ENCODE data around the gene LGALS3BP.

The LGALS3BP gene

DNA sequence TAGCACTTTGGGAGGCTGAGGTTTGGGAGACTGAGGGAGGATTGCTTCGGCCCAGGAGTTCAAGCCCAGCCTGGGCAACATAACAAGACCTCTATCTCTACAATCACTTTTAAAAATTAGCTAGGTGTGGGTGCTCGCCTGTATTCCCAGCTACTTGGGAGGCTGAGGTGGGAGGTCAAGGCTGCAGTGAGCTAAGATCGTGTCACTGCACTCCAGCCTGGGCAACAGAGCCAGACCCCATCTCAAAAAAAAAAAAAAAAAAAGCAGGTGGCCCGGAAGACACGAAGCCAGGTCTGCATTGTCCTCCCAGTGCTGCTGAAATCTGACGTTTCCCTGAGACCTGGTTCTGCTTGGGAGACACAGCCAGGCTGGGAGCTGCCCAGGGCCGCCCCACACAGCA is 35.7 kb downstream of the LGALS3BP start:
- DNase-seq (ENCODE audit: low read depth) = no peak
- TF ChIP-seq, protein P1, sequence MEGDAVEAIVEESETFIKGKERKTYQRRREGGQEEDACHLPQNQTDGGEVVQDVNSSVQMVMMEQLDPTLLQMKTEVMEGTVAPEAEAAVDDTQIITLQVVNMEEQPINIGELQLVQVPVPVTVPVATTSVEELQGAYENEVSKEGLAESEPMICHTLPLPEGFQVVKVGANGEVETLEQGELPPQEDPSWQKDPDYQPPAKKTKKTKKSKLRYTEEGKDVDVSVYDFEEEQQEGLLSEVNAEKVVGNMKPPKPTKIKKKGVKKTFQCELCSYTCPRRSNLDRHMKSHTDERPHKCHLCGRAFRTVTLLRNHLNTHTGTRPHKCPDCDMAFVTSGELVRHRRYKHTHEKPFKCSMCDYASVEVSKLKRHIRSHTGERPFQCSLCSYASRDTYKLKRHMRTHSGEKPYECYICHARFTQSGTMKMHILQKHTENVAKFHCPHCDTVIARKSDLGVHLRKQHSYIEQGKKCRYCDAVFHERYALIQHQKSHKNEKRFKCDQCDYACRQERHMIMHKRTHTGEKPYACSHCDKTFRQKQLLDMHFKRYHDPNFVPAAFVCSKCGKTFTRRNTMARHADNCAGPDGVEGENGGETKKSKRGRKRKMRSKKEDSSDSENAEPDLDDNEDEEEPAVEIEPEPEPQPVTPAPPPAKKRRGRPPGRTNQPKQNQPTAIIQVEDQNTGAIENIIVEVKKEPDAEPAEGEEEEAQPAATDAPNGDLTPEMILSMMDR (IDR thresholded peaks at IDR 0.05; ENCODE audit: control insufficient read depth, extremely low read depth, insufficient read depth) = no peak

DNA sequence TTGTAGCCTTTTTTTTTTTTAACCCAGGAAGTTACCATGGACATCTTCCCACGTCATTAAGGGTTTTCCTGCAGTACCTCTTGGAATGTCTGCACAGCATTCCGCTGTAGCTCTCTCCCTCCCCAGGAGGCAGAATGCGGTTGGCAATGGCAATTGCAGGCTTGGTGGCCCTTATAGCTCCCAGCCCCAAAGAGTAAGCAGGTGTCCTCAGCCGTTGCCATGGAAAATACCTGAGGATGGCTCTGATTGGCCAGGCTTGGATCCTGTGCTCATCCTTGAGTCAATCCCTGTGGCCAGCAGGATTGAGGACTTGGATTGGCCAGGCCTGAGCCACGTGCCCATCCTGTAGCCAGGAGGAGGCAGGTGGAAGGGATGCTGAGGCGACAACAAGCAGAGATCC is 39.0 kb downstream of the LGALS3BP start:
- no peak overlapping the region for H3K4me3 ChIP-seq (ENCODE audit: low read depth, low read length)
- TF ChIP-seq, protein P1 (IDR thresholded peaks at IDR 0.05; ENCODE audit: control insufficient read depth, extremely low read depth, insufficient read depth) = no peak
- no peak for DNase-seq (ENCODE audit: low read depth)

More for the DNA sequence above, 35.7 kb downstream of the LGALS3BP start:
- no peak overlapping the region for H3K4me3 ChIP-seq (ENCODE audit: low read depth, low read length)

DNA sequence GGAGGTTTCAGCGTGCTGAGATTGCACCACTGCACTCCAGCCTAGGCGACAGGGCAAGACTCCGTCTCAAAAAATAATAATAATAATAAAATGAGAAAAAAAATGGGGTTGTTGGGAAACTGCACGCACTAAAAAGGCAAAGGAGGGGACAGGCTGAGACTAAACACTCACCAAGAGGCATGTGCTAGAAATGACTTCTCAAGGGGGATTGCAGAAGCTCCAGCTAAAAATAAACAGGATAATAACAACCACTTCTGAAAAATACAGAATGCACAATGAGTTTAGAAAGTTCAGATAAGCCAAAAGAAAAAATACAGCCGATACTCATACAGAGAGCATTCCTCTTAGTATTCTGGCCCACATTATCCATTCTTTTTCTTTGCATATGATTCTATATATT is 39.5 kb downstream of the LGALS3BP start:
- no peak overlapping the region for H3K4me3 ChIP-seq (ENCODE audit: low read depth, low read length)
- DNase-seq (ENCODE audit: low read depth) = no peak
- TF ChIP-seq, protein P1 (IDR thresholded peaks at IDR 0.05; ENCODE audit: control insufficient read depth, extremely low read depth, insufficient read depth) = no peak

DNA sequence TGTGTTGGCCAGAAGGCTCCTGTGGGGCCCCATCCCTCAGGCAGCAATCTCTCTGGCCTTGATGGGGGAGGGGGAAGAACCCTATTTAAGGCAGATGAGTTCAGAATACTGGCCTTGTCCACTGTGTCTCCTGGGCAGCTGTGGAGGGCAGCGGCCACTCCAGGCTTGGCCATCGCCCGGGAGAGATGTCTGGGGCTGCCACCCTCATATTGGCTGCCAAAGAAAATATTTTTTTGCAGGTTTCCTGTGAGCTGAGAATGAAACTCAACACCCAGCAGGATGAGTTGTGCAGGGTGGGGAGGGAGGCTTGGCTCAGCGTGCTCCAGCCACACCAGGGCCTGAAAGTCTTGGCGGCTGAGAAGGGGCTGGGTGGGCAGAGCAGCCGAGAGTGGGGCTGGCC is 40.1 kb downstream of the LGALS3BP start:
- H3K4me3 ChIP-seq (ENCODE audit: low read depth, low read length) = no peak overlapping the region
- DNase-seq (ENCODE audit: low read depth) = no peak

DNA sequence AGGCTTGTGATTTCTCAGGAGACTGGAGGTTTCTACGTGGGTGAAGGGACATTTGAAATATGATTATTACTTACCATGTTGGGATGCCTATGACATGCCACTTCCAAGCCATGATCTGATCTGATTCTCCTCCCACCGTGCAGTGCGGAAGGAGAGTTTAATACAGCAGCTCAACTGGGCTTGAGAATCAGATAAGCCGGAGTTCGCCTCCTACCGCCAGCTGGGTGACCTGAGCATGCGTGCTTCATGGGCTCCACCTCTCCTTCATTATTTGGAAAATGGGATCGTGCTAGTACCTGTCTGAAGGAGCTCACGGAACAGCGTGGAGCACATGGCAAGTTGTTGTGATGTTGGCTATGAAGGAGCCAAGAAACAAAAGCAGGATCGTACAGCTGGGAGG is 42.2 kb downstream of the LGALS3BP start:
- H3K4me3 ChIP-seq (ENCODE audit: low read depth, low read length) = no peak overlapping the region
- TF ChIP-seq, protein P1 (IDR thresholded peaks at IDR 0.05; ENCODE audit: control insufficient read depth, extremely low read depth, insufficient read depth) = no peak
- DNase-seq (ENCODE audit: low read depth) = no peak

More for the DNA sequence above, 40.1 kb downstream of the LGALS3BP start:
- TF ChIP-seq, protein P1 (IDR thresholded peaks at IDR 0.05; ENCODE audit: control insufficient read depth, extremely low read depth, insufficient read depth) = no peak

DNA sequence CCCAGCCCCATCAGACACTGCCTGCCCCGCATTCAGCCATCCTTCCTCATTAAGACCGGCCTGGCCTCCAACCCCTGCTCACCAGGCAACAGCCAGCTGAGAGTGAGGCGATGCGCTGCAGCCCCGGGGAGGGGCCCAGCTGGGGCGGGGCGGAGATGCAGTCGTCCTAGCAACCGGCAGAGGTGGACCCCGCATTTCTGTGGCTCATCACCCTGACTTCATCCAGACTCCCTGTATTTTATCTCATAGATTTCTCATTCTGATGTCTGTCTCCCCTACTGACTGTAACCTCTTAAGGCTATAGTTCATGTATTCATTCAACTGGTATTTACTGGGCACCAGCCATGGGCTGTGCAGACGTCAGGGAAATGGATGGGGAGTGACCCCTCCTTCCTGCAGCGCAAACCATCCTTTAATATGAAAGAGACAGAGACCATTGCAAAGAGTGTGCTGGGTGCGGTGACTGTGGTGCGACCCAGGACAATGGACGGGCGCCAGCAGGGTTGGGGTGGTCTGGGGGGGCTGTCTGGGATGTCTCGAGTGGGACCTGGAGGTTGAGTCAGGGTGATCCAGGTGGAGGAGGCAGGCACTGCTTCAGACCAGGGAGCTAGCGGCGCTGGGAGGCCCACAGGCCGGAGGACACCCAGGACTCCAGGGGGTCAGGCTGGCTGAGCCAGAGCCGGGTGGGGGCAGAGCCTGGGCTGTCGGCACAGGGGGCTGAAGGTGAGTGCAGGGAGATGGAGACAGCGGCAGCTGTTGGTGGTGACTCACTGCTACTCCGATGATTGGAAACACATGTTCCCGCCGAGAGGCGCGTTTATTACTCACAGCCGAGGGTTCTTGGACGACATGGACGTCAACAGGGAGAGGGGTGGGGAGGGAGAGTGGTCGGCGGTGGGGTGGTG is 44.1 kb downstream of the LGALS3BP start:
- H3K4me3 ChIP-seq (ENCODE audit: low read depth, low read length) = no peak overlapping the region
- TF ChIP-seq, protein P1 (IDR thresholded peaks at IDR 0.05; ENCODE audit: control insufficient read depth, extremely low read depth, insufficient read depth) = no peak
- DNase-seq (ENCODE audit: low read depth) = no peak

Data from LNCaP clone FGC (cell line).